Measurements from ENCODE around the gene TMC3. TPM values are rescaled to one million over a fixed set of nuclear protein-coding genes. Genes with fewer than 3 reads are reported as not detected.
A peak's percentile ranks its signal among the peaks of the same experiment; 100 is the strongest.

The TMC3 gene
- total RNA-seq, 1 experiment from 2014 or later: 0.03 TPM

DNA sequence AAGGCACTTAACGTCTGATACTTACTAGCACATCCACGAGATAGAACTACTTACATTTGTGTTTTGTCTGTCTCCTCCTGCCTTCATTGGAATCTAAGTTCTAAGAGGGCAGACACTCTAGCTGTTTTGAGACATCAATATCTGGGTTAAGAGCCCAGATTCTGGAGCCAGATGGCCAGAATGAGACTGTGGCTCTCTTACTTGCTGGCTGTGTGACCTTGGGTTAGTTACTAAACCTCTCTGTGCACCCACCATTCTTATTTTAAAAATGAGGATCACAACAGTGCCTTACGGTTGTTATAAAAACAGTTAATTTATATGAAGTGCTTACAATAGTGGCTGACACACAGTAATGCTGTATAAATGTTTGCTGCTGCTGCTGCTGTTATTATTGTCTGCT is 57.7 kb downstream of the TMC3 start:
- no peak overlapping the region for H3K27ac ChIP-seq
- peaks cover 50% of the 10 kb centered on the region for H3K36me3 ChIP-seq
- H3K4me1 ChIP-seq (replicated peaks): peaks cover 12% of the 10 kb centered on the region
- no peaks in the 10 kb centered on the region for H3K27me3 ChIP-seq (replicated peaks)
- no peak for DNase-seq (ENCODE audit: low read depth in 1 of 2, low spot score in 2 of 2)
- H3K9me3 ChIP-seq (replicated peaks): no peaks in the 10 kb centered on the region
- H3K4me3 ChIP-seq: no peak overlapping the region

DNA sequence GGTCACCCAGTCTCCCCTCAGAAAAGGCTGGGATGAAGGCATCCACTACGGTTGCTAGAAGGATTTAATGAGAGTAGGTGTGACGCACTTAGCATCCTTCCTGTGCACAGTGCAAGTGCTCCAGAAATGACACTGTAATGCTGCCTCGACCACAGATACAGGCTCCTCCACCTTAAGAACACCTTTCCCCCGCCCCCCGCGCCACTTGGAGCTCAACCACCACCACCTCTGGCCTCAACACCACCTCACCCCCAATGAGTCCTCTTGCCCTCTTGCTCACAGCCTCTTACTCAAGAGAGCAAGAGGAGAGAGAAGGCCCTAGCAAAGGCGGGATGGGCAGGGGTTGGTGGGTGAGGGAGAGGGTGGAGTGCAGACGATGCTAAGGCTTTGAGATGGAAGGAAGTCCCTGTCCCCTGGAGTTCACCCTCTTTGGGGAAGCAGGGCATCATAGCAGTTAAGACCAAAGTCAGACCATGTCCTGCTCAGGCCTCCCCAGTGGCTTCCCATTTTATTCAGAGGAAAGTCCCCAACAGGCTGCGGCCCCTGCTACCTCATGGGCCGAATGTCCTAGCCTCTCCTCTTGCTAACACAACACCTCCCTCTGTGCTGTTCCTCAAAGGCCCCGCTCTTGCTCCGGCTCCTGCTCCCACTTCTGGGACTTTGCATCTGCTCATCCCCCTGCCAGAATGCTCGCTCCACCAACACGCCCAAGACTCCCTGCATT is 58.4 kb downstream of the TMC3 start:
- Histone ChIP-seq H3K27me3 (replicated peaks) (no peaks in the 10 kb centered on the region), H3K9me3 (replicated peaks) (no peaks in the 10 kb centered on the region), H3K27ac (no peak overlapping the region), H3K36me3 (peaks cover 47% of the 10 kb centered on the region), H3K4me1 (replicated peaks) (peaks cover 12% of the 10 kb centered on the region), H3K4me3 (no peak overlapping the region)
- DNase-seq (ENCODE audit: low read depth in 1 of 2, low spot score in 2 of 2): no peak

DNA sequence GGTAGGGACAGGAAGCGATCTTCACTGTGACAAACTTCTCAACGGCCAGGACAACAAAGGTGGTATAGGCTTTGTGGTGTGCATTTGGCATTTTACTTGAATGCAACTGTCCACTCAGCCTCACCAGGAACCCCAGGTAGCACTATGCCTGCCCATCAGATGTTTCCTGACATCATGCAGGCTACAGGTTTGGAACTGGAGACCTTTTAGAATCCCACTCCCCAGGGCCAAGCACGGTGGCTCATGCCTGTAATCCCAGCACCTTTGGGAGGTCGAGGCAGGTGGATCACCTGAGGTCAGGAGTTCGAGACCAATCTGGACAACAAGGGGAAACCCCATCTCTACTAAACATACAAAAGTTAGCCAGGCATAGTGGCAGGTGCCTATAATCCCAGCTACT is 59.6 kb downstream of the TMC3 start:
- Histone ChIP-seq H3K27ac (no peak overlapping the region), H3K27me3 (replicated peaks) (no peaks in the 10 kb centered on the region), H3K36me3 (peaks cover 36% of the 10 kb centered on the region), H3K4me3 (no peak overlapping the region), H3K9me3 (replicated peaks) (no peaks in the 10 kb centered on the region; the same call in 1 of the 2 replicates), H3K4me1 (replicated peaks) (peaks cover 12% of the 10 kb centered on the region)
- no peak for DNase-seq (ENCODE audit: low read depth in 1 of 2, low spot score in 2 of 2)

DNA sequence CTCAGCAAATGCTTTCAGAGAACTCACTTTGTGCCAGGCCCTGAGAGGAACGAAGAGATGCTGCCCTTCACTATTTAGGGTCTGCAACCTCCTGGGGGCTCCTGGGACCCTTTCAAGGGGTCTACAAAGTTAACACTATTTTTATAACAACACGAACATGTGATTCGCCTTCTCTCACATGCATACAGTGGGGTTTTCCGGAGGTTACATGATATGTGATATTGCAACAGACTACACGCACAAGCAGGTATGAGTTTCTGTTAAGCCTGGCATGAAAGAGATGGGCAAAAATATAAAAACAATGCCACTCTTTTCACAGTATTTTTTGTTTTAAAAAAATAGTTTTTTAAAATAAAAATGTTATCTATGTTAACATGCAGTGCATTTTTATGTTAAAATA is 60.3 kb downstream of the TMC3 start:
- Histone ChIP-seq H3K4me1 (replicated peaks) (peaks cover 12% of the 10 kb centered on the region), H3K36me3 (peaks cover 35% of the 10 kb centered on the region), H3K4me3 (no peak overlapping the region), H3K27ac (peak overlapping the region; percentile 47), H3K27me3 (replicated peaks) (no peaks in the 10 kb centered on the region), H3K9me3 (replicated peaks) (no peaks in the 10 kb centered on the region; the same call in 1 of the 2 replicates)
- DNase-seq (ENCODE audit: low read depth in 1 of 2, low spot score in 2 of 2): no peak

DNA sequence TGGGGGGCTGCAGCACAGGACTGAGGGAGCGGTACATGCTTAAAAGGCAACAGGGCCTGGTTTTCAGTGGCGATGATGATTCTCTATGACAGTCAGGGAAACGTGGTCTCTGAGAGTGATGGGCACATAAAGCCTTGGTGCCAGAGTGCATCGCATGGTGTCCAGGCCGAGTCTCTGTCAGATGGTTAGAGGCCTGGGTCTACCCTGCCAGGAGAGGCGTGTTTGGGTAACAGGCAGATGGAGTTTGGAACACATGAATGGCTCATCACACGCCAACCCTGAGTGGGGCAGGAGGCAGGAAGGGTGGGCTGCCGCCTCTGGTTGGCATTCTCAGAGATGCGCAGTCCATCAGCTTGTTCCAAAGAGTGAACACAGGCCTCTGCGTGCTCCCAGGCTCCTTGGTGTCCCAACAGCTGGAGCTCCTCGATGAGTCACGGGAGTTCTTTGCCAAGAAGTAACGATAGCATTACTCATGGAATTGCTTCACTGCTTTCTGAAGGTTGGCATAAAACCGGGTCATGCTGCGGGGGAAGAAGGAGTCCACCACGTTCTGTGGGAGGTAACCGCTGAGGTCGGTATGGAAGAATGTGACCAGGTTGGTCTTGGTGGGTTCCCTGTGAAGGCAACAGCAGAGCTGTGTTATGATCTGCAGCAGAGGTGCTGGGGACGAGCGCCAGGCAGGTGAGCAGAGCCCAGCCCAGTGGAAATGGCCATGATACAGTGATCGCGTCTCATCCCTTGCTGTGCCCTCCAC is 61.0 kb downstream of the TMC3 start:
- no peaks in the 10 kb centered on the region for H3K27me3 ChIP-seq (replicated peaks)
- peak overlapping the region; percentile 47 for H3K27ac ChIP-seq
- peak; percentile 87 to 95 for DNase-seq (ENCODE audit: low read depth in 1 of 2, low spot score in 2 of 2)
- H3K4me3 ChIP-seq: no peak overlapping the region
- H3K9me3 ChIP-seq (replicated peaks): no peaks in the 10 kb centered on the region; the same call in 1 of the 2 replicates
- H3K4me1 ChIP-seq (replicated peaks): peaks cover 12% of the 10 kb centered on the region
- H3K36me3 ChIP-seq: peaks cover 31% of the 10 kb centered on the region

DNA sequence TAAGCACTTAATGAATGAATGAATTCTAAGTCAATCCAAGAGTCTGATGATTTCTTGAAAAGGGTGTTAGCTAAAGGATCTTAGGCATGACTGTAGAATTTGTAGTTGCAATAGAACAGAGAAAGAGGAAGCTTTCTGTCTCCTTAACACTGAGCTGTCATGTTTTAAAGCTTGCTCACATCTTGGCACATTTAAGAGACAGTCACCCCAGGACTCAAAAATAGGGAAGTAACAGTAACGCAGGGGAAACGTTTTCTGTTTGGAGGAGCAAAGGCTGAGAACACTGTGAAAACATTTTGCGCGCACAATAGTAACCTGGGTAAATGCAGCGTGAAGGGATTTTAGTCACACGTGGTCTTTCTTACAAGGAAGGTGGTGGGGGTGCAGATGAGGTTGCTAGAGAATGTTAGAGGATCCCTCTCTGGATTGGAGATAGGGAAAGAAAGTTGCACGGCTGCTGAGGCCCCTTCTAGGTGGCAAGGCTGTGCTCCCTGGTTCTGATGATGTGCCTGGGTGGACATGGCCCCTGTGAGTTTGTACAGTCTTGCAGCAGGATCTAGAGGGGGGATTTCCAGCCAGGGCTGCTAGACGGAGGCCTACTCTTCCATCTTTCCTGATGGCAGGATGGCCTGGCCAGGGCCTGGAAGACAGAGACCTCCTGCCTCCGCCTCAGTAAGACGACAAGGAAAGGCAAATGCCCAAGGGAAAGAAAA is 62.1 kb downstream of the TMC3 start:
- Histone ChIP-seq H3K27me3 (replicated peaks) (no peaks in the 10 kb centered on the region), H3K36me3 (peaks cover 23% of the 10 kb centered on the region), H3K9me3 (replicated peaks) (no peaks in the 10 kb centered on the region; the same call in 1 of the 2 replicates), H3K4me1 (replicated peaks) (peaks cover 12% of the 10 kb centered on the region), H3K4me3 (no peak overlapping the region), H3K27ac (no peak overlapping the region)
- DNase-seq (ENCODE audit: low read depth in 1 of 2, low spot score in 2 of 2): no peak

DNA sequence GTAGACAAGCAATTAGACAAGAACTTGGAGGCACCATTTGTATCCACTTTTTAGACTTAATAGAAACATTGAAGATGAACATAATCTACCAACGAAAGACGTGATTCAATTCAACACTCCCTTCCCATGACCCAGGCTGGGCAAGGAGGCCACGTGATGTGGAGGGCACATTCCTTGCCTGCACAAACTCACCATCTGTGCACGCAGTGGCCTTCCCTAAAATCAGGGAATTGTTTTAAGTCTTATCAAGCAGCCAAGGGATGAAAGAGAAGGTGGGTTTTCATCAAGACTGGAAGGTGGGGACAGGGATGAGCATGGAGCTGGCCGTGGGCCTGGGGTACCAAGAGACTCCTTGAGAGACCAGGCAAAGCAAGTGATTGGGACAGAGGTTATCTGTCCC is 63.5 kb downstream of the TMC3 start:
- H3K27ac ChIP-seq: no peak overlapping the region
- no peaks in the 10 kb centered on the region; the same call in 1 of the 2 replicates for H3K9me3 ChIP-seq (replicated peaks)
- peaks cover 12% of the 10 kb centered on the region for H3K4me1 ChIP-seq (replicated peaks)
- no peak overlapping the region for H3K4me3 ChIP-seq
- no peaks in the 10 kb centered on the region for H3K27me3 ChIP-seq (replicated peaks)
- H3K36me3 ChIP-seq: peaks cover 15% of the 10 kb centered on the region
- no peak for DNase-seq (ENCODE audit: low read depth in 1 of 2, low spot score in 2 of 2)

DNA sequence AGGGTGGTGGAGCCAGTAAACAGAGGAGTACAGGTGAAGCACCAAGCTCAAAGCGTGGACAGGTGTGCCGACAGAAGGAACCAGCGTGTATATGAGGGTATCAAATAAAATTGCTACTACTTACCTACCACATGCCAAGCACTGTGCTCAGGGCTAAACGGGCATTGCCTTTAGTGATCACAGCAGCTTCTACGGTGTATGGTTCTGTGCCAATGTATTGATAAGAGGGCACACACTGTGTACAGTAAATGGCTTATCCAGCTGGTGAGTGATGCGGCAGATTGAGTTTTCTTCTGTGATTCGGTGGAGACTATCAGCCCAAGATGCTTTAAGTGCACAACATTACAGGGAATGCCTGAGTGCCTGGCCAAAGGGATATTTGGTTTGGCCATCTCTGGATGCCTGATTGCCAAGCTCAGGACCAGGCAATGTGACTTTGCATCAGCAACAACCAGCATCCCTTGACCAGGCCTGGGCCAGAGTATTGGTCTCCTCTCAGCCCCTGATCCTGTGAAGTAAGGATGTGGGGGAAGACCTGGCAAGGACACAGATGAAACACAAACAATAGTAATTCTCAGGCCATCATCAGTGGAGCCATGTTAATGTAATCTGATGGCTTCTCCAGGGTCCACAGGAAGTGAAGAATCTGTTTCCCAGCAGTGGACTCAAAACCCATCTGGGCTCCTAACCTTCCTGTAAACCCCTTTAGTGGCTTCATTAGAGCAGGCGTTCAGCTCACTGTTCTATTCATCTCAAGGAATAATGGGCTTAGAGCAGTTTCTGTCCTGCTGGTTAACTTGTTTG is 64.2 kb downstream of the TMC3 start:
- DNase-seq (ENCODE audit: low read depth in 1 of 2, low spot score in 2 of 2): no peak
- H3K4me1 ChIP-seq (replicated peaks): peaks cover 12% of the 10 kb centered on the region
- H3K36me3 ChIP-seq: peaks cover 15% of the 10 kb centered on the region
- H3K9me3 ChIP-seq (replicated peaks): no peaks in the 10 kb centered on the region; the same call in 1 of the 2 replicates
- no peaks in the 10 kb centered on the region for H3K27me3 ChIP-seq (replicated peaks)
- H3K4me3 ChIP-seq: no peak overlapping the region
- H3K27ac ChIP-seq: no peak overlapping the region

DNA sequence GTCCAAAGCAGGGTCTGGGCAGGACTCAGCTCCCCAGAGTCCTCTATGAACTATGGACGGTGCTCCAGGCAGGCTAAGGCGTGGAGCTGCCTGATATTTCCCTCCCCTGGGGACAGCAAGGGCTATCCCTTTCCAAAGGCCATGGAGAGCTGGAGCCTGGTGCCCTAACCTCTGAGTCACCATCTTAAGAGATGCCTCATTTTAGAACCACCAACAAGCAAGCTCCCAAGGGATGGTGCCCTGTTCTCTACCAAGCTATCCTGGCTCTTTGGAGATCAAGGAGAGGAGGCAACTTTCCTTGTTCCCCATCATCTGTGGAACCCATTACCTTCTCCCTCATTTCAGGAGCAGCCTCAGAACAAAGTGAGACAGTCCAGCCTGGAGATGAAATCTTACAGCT is 65.8 kb downstream of the TMC3 start:
- Histone ChIP-seq H3K36me3 (peaks cover 15% of the 10 kb centered on the region), H3K27me3 (replicated peaks) (no peaks in the 10 kb centered on the region), H3K27ac (no peak overlapping the region), H3K4me1 (replicated peaks) (peaks cover 14% of the 10 kb centered on the region), H3K4me3 (no peak overlapping the region), H3K9me3 (replicated peaks) (no peaks in the 10 kb centered on the region; the same call in 1 of the 2 replicates)
- DNase-seq (ENCODE audit: low read depth in 1 of 2, low spot score in 2 of 2): no peak

DNA sequence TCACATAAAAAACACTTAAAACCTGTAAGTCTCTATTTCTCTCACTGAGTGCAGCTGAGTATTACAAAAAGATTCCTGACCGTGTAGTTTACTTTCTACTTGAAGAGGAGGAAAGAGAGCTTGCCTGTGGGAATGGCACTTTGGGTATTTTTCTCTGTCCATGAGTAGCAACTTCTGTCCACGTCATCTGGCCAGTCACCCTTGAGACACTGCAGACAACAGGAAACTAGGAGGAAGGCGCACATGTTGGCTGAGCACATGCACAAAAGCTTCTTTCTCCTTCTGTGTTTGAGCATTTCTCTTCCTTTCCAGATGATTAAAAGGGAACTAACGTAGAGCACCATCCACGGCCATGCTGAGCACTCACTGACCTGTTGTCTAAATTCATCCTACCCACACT is 69.8 kb downstream of the TMC3 start:
- Histone ChIP-seq H3K27me3 (replicated peaks) (no peaks in the 10 kb centered on the region), H3K27ac (no peak overlapping the region), H3K4me3 (no peak overlapping the region), H3K9me3 (replicated peaks) (no peaks in the 10 kb centered on the region), H3K4me1 (replicated peaks) (0 out of 2 replicates have a peak, but pooled peaks cover 5% of the 10 kb centered on the region), H3K36me3 (no peaks in the 10 kb centered on the region)
- no peak for DNase-seq (ENCODE audit: low read depth in 1 of 2, low spot score in 2 of 2)

DNA sequence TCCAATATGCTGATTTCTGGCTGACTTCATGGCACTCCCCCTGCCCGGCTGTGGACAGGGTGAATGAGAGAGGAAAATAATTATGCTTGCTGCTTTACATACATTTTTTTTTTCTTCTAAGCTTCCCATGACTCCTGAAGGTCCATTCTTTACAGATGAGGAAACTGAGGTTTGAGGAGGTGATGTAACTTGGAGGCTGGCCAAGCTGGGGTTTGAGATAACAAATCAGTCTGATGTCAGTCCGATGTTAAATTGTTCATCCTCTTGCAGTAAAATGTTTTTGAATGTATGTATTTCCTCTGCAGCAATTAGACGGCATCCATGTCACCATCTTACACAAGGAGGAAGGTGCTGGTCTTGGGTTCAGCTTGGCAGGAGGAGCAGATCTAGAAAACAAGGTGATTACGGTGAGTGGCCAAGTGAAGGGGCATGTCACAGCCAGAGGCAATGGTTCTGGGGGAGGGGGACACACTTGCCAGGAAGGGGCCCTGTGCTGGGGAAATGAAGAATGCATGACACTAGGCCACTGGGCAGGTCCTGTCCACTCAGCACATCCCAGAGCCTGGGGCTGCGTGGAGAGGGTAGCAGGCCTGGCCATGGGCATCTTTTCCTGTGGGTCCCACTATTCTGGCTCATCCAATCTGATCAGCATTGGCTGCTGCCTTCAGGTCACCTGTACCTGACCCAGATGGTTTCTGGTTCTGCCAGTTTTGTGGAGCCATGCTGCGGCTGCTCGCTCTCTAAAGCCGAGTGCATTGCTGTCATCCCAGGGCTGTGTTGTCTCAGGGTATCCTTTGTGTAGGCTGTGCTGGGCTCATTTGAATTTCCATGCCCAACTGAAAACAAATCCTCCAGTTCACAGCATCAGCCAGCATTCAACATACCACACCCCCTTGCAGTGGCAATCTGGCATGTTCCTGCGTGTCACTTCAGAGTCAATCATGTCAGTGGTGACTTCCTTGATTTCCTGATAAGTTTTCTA is 70.5 kb downstream of the TMC3 start:
- H3K4me1 ChIP-seq (replicated peaks): 0 out of 2 replicates have a peak, but pooled peaks cover 5% of the 10 kb centered on the region
- no peak overlapping the region for H3K27ac ChIP-seq
- no peaks in the 10 kb centered on the region for H3K36me3 ChIP-seq
- H3K27me3 ChIP-seq (replicated peaks): no peaks in the 10 kb centered on the region
- H3K4me3 ChIP-seq: no peak overlapping the region
- DNase-seq (ENCODE audit: low read depth in 1 of 2, low spot score in 2 of 2): no peak
- H3K9me3 ChIP-seq (replicated peaks): no peaks in the 10 kb centered on the region

DNA sequence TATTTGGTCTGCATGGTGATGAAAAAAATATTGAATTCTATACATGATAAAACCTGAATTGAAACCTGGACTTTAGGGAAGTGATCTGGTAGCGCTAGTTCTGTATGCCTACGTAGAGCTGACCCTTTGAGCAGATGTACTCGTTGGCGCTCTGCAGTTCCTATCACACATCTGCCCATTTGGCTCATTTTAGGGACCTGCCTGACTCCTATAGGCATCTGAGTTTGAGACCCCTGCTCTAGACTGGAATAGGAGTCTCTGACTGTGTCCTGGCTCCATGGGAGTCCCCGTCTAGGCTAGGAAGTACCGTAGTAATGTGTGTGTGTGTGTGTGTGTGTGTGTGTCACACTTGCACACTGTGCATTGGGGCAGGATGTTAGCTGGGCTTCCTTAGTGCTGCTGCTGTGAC is 71.3 kb downstream of the TMC3 start:
- Histone ChIP-seq H3K36me3 (no peaks in the 10 kb centered on the region), H3K4me3 (no peak overlapping the region), H3K4me1 (replicated peaks) (peaks cover 5% of the 10 kb centered on the region; the same call in 1 of the 2 replicates), H3K9me3 (replicated peaks) (no peaks in the 10 kb centered on the region), H3K27ac (no peak overlapping the region), H3K27me3 (replicated peaks) (no peaks in the 10 kb centered on the region)
- no peak for DNase-seq (ENCODE audit: low read depth in 1 of 2, low spot score in 2 of 2)
